ENCODE measurements around the gene BRWD1.

BRWD1 gene

DNA sequence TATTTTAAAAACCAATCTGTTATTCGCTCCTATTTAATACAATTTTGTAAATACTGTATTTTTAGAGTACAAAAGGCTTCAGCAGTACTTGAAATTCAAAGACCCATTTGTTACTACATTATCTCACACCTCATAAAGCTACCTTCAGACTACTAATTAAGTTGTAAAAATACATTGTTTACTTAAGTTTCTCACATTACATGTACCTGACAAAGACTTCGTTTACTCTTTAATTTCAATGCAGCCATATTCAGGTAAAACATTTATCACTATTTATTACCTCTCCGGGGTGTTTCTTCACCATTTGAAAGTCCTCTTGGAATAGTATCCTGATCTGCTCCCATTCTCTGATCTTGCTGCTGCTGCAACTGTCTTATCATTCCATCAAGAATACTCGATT lies 55.2 kb downstream of the BRWD1 start:
- TF ChIP-seq, protein P1, sequence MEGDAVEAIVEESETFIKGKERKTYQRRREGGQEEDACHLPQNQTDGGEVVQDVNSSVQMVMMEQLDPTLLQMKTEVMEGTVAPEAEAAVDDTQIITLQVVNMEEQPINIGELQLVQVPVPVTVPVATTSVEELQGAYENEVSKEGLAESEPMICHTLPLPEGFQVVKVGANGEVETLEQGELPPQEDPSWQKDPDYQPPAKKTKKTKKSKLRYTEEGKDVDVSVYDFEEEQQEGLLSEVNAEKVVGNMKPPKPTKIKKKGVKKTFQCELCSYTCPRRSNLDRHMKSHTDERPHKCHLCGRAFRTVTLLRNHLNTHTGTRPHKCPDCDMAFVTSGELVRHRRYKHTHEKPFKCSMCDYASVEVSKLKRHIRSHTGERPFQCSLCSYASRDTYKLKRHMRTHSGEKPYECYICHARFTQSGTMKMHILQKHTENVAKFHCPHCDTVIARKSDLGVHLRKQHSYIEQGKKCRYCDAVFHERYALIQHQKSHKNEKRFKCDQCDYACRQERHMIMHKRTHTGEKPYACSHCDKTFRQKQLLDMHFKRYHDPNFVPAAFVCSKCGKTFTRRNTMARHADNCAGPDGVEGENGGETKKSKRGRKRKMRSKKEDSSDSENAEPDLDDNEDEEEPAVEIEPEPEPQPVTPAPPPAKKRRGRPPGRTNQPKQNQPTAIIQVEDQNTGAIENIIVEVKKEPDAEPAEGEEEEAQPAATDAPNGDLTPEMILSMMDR (IDR thresholded peaks at IDR 0.05; ENCODE audit: insufficient read depth, low read length, missing control alignments): no peak
- ChIA-PET CTCF (no interaction called here), POLR2A (no interaction called here)
- no peak for DNase-seq (ENCODE audit: low read depth, low spot score)
- no peak overlapping the region for H3K4me3 ChIP-seq (ENCODE audit: low read depth, low read length)

DNA sequence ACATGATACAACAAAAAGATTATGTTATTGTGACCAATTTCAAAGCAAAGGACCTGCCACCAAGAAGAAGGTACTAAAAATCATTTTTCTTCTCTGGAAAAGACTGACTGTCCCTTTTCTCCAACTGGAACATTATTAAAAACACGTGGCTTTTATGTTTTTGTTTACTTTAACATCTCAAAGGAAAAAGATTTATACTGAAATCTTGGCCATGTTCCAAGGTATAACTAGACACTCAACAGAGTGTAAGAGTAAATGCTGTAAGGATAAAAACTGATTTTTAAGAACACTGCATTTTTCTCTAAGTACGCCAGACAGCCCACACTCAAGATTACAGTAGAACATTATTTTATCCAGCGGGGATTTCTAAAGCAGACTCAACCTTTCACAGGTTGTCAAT lies 62.1 kb downstream of the BRWD1 start:
- no peak overlapping the region for H3K4me3 ChIP-seq (ENCODE audit: low read depth, low read length)
- ChIA-PET CTCF (interaction anchor here (1.0 kb wide), 1 partner anchor 140 kb away, joined by 3 read pairs; no protein-coding TSS in a partner anchor), POLR2A (no interaction called here)
- TF ChIP-seq, protein P1 (IDR thresholded peaks at IDR 0.05; ENCODE audit: insufficient read depth, low read length, missing control alignments): no peak
- DNase-seq (ENCODE audit: low read depth, low spot score): no peak

DNA sequence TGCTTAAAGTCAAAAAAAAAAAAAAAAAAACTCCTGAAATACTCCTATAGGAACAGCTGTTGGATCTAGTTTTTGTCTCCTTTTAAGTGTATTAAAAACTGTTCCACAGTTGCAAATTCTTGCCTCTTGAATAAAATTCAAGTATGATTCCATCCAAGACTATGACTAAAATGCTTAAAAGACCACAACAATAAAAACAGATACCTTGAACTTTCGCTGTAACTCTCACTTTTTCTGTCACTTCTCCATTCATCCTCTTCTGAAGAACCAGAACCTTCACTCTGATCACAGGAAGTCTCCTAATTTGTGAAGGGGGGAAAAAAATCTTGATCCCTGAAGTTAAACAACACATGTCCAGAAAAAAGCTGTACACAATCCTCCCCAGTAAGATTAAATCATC lies 75.2 kb downstream of the BRWD1 start:
- TF ChIP-seq, protein P1 (IDR thresholded peaks at IDR 0.05; ENCODE audit: insufficient read depth, low read length, missing control alignments): no peak
- no peak overlapping the region for H3K4me3 ChIP-seq (ENCODE audit: low read depth, low read length)
- ChIA-PET CTCF (no interaction called here), POLR2A (no interaction called here)
- no peak for DNase-seq (ENCODE audit: low read depth, low spot score)

DNA sequence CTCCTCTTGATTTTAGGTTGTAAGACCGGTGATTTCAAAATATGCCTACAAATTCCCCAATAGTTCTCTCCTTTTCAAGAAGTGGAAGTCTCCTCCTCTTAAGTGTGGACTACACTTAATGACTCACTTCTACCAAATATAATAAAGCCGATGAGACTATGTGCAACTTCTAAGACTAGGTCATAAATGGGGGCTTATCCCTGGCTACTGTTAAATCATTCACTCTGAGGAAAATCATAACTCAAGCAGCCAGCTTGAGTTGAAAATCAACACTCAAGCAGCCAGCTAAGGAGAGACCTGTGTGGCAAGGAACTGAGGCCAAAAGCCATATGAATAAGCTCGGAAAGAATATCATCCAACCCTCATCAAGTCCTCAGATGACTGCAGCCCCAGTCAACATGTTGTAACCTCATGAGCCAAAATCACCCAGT lies 80.6 kb downstream of the BRWD1 start:
- TF ChIP-seq, protein P1 (IDR thresholded peaks at IDR 0.05; ENCODE audit: insufficient read depth, low read length, missing control alignments): no peak
- H3K4me3 ChIP-seq (ENCODE audit: low read depth, low read length): no peak overlapping the region
- no peak for DNase-seq (ENCODE audit: low read depth, low spot score)
- ChIA-PET POLR2A (no interaction called here), CTCF (no interaction called here)

DNA sequence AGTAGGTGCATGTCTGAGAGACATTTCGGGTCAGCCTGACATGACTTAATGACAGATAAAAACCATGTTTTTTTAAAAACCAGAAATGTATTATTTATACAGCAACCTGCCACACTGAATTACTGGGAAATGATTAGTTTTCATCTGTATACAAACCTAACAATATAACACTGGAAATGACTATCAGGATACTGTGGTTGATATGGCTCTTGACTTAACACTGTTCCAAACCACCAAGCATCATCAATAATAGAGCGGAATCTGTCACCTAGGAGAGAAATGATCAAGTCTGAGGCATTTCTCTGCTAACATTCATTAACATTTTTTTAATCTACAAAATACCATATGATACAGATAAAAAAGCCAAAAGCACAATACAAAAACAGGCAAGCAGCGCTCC lies 88.5 kb downstream of the BRWD1 start:
- TF ChIP-seq, protein P1 (IDR thresholded peaks at IDR 0.05; ENCODE audit: insufficient read depth, low read length, missing control alignments): no peak
- H3K4me3 ChIP-seq (ENCODE audit: low read depth, low read length): no peak overlapping the region
- CTCF ChIA-PET: no interaction called here
- POLR2A ChIA-PET: no interaction called here
- no peak for DNase-seq (ENCODE audit: low read depth, low spot score)

DNA sequence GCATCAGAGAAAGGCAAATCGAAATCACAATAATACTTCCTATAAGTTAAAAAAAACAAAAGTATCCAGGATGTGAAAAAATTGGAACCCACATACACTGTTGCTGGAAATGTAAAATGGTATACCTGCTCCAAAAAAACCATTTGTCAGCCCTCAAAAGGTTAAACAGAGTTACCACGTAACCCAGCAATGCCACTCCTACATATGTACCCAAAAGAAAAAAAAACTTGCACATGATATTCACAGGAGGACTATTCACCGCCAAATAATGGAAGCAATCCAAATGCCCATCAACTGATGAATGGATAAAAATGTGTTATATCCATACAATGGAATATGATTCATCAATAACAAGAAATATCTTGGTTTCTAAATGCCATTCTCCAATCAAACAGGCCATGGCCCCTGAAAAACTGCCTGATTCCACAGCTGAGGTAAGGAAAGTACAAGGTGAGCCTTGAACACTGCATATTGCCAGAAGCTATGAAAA lies 91.4 kb downstream of the BRWD1 start:
- H3K4me3 ChIP-seq (ENCODE audit: low read depth, low read length): no peak overlapping the region
- DNase-seq (ENCODE audit: low read depth, low spot score): no peak
- ChIA-PET CTCF (no interaction called here), POLR2A (no interaction called here)
- TF ChIP-seq, protein P1 (IDR thresholded peaks at IDR 0.05; ENCODE audit: insufficient read depth, low read length, missing control alignments): no peak

All from AG04449 (cell line).